ENCODE measurements around the gene CACNA1D.
A peak's percentile ranks its signal among the peaks of the same experiment; 100 is the strongest.
"Not testable (repeated sequence)": the region's sequence is repeated elsewhere in the genome, so short reads cannot be mapped to it uniquely, and the experiment has no call there.

The CACNA1D gene

DNA sequence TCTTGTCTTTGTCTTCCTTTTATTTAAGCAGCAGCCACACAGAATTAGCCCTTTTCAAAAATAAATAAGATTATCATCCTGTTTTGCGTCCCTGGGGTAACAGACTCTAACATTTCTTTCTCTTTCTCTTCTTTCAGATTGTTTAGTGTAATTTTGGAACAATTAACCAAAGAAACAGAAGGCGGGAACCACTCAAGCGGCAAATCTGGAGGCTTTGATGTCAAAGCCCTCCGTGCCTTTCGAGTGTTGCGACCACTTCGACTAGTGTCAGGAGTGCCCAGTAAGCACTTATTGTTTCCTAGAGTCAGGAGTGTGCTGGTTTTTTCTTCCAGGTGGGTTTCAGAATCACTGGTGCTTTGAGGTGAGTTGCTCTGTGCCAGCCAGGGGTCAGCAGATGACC is 165.6 kb downstream of the CACNA1D start:
- DNase-seq: no peak

DNA sequence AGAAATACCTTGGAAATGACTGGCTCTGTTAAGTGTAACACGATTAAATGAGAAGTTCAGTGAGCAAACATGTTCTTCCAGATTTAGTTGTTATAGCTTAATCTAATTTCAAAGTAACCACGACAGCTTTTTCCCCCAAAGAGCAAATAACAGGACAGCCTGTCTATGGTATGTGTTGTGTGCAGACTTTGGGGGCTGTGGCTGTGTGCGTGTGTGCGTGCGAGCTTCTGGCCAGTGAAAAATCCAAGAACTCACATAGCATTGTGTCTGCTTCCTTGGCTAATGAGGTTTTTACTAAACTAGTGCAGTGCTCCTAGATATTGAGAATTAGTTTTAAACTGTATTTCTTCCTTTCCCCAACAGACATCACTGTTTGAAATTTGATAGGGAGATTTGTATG is 167.1 kb downstream of the CACNA1D start:
- no peak for DNase-seq

DNA sequence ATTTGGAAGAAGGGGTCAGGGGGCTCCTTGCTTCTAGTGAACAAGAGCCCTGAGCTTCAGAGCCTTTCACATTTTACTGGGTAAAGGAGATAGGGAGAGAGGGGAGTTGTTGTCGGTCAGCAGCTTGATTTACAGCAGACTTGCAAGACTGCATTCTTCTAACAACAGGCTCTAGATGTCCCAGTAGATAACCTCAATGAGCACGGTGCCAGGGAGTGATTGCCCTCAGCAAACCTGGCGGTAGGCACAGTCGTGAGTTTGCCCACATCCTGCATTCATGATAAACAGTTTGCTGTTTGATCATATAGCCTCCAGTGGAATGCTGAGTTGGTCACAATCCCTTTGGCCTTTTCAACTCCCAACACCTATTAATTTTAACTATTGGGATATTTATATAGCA is 170.4 kb downstream of the CACNA1D start:
- DNase-seq: not testable (repeated sequence)

DNA sequence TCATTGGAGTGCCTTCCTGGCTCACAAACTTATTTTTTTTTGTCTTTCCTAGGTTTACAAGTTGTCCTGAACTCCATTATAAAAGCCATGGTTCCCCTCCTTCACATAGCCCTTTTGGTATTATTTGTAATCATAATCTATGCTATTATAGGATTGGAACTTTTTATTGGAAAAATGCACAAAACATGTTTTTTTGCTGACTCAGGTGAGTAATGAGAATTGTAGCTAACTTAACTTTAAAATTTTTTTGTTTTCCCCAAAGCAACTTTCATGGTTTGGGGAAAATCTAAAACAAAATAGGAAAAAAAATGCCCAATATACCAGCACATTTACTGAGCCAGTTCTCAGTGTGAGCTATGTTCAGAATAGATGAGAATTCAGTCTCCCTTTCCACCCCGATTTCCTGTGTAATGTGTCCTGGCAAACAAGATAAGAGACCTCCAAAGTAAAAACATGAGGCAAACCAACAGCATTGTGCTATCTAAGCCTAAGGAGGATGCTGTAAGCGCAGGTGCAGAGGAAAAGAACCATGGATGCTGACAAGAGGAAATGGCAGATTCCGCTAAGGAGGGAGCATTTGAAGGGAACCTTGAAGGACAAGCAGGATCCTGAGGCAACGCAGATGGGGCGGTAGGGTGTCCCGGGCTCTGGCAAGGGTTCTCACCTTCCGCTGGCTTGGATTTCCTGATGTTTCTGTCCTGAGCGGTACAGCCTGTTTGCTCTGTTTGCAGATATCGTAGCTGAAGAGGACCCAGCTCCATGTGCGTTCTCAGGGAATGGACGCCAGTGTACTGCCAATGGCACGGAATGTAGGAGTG is 171.4 kb downstream of the CACNA1D start:
- DNase-seq: no peak

DNA sequence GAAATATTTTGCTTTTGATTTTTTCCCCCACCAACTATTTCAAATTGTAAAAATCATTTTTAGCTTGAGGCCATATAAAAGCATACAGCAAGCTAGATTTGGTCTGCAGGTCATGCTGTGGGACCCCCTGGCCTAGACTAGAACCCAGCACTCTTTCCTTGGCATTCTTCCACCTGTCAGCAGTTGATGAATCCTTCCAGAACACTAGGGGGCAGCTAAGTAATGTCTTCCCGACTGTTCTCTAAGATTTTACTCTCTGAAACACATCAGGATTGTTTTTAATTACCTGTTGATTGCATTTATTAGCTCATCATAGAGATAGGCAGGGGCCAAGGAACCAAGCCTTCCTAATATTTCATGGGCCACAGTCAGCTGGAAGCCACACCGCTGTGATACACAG is 174.5 kb downstream of the CACNA1D start:
- peak; percentile 5 for DNase-seq

DNA sequence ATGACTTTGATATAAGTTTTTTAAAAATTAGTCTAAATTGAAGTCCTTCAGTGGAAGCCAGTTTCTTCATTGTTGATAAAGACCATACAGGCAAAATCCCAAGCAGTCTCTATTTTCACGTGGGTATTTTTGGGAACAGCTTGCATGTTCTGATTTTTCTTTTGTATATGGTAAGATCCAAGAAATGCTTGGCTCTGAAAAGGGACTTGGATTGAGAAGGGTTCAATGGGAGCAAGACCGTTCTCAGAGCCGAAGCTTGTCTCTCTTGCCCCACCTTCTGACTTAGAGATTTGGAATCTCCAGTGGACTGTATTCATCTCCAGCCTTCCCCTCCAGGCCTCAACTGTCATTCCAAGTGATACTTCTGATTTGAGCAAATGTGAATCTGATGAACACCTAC is 176.3 kb downstream of the CACNA1D start:
- no peak for DNase-seq

DNA sequence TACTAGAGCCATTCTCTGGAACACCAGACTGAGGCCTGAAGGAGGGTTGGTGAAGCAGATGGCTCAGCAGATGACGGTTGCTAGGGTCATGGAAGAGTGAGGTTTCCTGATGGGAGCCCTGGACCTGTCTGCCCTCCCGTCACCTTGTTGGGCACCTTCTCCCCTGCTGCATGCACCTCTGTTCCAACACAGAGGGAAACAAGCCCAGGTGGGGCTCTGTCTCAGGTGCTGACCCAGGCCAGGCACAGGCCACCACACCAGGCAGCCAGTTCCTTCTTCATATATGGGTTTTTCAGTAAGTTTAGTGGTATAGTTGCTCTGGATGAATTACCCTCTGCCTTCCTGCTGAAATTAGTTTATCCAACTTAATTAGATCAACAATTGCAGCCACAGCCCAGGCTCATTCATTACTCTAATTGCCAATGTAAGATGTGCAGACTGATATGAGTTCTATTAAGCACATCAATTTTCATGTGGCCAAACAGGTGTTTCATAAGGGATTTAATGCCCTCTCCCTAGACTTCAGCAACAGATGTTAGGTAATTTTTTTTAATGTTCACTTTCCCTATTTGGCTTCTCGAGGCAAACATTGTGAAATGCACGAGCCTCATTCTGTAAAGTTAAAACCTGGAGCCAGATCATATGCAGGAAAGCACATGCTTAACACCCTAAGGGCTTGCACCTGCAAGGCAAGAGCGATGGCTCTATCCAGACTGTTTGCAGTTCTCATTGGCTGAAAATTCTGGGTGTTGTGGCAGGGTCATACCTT is 177.0 kb downstream of the CACNA1D start:
- DNase-seq: no peak

DNA sequence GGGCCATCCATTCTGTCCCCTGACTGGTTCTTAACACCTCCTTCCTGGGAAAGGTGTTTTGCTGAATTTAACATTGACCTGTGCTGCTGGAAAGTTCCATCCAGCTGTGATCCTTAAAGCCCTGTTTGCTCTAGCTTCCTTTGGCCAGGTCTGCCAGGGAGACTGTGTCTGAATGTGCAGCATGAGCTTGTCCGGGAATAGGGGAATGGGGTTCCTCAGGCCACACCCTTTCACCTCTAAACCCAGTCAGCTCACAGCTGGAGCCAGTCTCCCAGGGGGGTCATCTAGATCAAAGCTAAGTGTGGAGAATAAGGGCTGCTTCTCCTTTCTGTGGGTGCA is 177.5 kb downstream of the CACNA1D start:
- DNase-seq: no peak

DNA sequence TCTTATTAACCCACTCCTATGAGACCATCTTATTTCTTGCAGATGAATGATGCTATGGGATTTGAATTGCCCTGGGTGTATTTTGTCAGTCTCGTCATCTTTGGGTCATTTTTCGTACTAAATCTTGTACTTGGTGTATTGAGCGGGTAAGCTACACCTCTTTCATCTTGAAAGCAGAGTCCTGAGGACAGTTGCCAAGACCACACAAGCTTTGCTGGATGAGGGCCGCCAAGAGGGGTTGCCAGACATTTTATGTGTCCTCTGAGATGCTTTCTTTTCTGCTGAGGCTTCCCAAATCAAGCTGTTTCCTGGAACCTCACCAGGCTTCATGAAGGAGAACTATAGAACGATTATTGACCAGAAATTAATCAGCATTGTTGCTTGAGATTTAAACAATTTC is 178.6 kb downstream of the CACNA1D start:
- DNase-seq: no peak

DNA sequence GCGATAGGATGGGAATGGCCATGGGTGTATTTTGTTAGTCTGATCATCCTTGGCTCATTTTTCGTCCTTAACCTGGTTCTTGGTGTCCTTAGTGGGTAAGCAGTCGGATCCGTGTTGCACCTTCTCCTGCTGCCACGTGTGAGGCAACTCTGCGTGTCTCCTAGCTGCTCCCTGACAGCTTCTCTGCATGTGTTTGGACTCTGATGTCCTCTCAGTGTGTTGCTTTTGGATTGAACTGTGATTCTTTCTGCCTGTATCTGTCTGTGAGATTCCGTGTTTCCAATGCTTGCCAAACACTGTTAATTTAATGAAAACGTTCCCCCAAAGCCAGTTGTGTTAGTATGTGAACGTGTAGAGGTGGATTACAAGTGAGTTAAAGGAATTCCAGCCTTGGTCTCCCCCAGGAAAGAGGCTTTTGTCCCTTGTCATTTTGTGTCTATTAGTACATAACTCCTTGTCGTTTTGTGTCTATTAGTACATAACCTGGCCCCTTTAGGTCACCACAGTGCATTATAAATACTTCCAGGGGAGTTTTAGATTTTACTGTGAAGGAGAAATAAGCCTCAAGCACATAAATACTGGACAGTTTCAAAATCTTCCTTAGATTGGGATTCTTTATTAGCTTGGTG is 179.4 kb downstream of the CACNA1D start:
- no peak for DNase-seq

DNA sequence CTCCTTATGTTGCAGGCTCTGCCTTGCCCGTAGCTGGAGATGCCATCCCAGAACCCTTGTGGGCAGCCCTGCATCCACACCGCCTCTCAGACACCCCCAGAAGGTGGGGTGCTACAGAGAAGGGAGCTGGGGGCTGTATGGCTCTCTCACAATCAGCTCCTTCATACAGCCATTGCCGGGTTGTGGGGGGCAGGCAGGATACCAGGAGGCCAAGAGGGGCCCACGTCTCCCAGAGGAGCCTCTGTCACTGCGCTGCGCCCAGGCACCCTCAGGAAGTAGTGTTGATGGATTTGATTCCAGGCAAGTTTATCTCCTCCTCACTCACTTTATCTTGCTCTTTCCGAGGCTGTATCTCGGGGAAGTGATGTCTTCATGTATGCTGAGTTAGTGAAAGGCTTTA is 180.2 kb downstream of the CACNA1D start:
- no peak for DNase-seq

DNA sequence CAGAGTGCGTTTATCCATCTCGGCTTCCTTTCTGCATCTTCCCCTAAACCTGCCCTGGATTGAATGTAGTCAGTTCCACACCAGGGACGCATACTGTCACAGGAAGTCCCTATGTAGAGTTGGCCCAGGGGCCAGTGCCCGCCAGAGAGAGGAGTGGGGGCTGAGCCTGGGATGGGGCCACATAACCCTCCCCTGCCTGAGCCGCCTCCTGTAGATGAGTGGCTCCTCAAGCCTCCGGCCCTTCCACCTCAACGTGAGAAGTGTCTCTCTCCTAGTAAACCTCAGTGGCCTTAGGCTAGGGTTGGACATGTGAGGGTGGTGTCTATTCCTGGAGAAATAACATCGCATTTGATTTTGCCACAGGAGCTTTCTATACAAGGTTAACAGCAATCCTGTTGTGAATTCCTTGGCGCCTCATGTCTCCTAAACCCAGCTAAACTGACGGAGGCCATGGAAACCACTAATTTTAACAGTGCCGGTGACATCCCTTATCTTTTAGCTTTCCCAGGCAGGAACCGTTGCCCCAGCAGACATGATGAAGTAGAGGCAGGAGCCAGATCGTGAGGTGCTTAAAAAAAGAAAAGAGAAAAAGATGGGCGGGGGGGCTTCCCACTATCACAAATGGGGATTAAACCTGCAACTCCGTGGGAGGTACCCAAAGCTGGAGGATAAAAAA is 180.7 kb downstream of the CACNA1D start:
- DNase-seq: no peak

DNA sequence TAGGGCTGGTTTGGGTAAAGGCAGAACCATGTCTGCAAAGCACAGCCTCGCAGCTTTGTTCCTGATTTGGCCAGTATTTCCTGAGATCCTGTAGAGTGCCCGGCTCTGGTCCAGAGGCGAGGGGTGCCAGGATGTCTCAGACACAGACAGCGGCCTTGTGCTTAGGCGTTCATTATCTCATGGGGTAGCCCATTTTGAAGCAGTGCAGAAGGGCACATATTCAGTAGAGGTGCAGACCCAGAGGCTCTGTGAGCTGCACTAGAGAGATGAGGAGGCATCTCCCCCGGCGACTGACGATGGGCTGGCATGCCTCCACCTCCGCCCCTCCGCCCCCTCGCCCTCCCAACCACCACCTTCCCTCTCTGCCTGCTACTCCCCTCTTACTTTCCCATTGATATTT is 181.5 kb downstream of the CACNA1D start:
- no peak for DNase-seq

DNA sequence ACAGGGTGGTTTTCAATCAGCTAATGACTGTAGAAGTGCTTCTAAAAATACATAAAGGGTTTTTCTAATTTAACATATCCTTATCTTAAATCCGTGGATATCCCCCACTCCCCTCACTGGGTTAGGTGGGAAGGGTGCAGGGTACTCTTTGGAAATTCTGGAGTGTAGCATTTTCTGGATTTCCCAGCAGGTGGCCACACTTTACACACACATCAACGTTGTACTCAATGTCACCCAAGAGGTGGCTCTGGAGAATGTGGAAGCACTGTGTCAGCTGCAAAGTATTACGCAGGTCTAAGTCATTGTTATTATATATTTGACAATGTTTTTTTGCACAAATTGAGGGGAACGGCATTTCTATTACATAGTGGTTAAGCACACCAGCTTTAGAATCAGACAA is 183.0 kb downstream of the CACNA1D start:
- no peak for DNase-seq

DNA sequence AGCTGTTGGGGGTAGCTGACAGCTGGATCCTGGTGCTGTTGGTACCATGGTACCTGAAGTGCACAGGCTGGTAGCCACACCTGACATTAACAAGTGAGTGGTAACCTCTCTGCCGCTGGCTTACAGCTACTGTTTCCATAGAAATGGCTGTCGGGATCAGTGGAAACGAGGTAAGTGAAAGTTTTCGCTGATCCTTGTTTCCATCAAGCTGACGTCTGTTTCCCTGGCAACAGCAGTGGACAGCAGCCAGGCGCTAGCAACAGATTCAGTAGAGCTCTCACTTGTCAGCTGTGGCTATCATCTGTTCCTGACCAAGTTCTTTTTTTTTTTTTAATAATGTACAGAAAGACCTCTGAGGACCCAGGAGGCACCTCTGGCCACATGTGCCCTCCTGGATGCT is 185.6 kb downstream of the CACNA1D start:
- DNase-seq: peak; percentile 4

DNA sequence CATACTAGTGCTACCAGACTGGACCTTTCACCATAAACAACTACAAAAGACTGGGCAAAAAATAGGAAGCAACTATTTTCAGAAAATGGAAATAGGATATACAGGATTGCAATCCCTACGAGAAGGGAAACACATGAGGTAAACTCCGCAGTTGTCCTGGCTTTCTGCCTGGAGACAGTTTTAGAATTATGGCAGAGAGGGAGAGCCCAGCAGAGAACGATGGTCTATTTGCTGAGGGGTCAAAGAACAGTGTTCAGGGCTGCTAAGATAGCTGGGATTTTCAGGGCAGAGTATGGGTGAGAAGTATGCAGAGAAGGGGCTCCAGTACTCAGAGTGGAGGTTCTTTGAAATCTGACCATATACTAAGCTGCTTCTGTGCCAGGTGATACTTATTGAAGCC is 188.4 kb downstream of the CACNA1D start:
- no peak for DNase-seq

DNA sequence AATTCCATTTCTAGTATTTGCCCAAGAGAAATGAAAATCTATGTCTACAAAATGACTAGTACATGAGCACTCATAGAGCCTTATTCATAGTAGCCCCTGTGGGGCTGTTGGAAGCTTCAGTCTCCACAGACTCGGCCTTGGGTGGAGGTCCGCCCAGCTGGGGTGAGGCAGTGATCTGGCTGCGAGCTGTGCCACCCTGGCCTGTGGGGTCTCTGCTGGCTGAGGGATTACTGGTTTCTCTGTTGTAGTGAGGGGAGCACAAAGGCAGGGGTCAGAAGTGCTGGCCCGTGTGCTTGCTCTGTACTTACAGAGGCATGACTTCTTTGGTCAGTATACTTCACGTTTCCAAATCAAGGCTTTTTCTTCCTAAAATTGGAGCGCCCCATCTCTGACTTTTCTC is 193.7 kb downstream of the CACNA1D start:
- no peak for DNase-seq

DNA sequence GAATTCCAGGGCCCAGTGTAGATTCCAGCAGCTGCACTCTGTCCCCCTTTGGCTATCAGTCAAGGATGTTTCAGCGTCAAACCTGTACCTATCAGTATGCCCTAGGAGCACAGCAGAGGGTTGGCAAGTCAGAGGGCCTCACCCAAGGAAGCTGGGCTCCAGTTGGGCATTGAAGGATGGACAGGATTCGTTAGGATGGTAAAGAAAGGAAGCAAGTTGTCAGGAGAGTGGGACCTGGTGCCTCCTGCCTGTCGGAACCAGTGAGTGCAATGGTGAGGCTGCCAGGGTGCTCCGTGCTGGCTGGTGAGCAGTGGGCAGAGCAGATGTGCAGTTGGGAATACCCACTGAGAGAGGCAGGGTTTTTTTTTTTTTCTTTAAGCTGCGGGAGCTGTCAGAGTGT is 194.6 kb downstream of the CACNA1D start:
- no peak for DNase-seq

DNA sequence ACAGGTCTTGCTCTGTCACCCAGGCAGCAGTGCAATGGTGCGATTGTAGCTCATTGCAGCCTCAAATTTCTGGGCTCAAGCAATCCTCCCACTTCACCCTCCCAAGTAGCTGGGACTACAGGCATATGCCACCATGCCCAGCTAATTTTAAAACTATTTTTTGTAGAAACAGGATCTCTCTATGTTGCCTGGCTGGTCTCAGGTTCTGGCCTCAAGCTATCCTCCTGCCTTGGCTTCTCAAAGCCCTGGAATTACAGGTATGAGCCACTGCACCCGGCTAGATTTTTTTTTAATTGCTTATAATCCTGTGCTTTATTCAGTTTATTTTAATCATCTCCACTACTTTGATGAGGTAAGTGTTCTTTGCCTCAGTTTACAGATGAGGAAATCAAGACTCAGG is 195.3 kb downstream of the CACNA1D start:
- DNase-seq: no peak

DNA sequence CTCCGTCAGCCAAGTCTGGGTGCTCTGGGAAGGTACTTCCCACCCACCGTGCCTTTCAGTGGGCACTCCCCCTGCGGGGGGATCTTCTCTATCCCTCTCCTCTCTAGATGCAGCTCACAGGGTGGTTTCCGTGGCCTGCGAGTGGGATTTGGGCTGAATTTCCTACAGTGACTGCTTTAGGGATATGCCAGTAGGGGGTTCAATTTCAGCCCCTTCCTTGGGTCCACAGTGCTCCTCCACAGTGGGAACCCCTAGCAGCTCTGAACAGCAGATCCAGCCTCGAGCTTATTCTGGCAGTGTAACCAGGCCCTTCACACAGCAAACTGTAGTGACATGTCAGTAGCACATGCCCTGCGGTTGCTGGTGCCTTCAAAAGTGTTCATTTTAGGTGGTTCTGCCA is 196.1 kb downstream of the CACNA1D start:
- no peak for DNase-seq

DNA sequence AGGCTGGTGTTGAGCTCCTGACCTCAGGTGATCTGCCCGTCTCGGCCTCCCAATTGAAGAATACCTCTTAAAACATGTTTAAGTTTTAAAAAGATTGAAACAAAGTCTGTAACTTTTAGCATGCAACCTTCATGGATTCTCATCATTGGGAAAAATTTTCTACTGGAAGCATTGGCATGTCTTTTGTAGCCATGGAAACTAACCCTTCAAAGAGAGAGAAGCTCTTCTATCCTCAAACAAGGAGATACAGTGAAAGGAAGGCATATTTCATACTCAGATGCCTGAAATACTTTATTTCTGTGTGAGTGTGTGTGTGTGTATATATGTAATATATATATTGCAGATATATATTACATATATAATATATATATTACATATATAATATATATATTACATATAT is 196.9 kb downstream of the CACNA1D start:
- DNase-seq: no peak

DNA sequence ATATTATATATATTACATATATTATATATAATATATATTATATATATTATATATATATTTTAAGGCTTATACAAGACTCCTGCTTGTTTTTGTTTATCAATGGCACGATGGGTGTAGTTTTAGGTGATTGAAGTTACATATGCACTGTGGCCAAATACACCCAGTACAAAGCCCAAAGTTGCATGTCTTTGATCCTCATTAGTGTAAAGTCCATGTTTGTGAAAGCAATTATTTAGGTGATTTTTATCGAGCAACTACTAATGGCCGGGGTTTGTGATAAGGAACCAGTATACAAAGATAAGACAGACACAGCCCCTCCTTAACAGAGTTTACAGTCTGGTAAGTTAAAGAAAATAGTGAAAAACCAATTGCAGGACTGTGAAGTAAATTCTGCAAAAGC is 197.5 kb downstream of the CACNA1D start:
- DNase-seq: no peak

DNA sequence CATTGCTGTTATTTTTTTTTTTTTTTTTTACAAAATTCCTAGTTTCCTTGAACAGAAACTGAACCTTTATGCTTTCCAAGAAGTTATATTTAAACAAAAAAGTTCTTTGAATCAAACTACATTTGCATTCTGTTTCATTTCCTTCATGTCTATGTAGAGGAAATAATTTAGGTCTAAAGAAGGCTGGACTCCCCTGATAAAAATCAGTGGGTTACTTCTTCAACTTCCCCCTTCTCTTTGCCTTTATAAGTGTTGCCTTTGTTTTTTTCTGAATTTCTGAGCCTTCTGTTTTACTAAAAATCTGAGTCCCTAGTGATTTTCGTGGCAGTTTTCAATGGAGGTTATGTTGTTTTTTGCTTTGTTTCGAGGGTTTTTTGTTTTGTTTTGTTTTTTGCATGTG is 199.0 kb downstream of the CACNA1D start:
- DNase-seq: no peak
